ENCODE results near the gene IER5L.

GRCh38 chr9:129199044-129199435, 21.0 kb upstream of the IER5L start:
- no peak for TF ChIP-seq CTCF (tag by site-specific recombination; IDR thresholded peaks at IDR 0.05)
- no peak for TF ChIP-seq GLI2 (tag by site-specific recombination; IDR thresholded peaks at IDR 0.05; ENCODE audit: borderline replicate concordance, low read depth)
- TF ChIP-seq, protein P1, sequence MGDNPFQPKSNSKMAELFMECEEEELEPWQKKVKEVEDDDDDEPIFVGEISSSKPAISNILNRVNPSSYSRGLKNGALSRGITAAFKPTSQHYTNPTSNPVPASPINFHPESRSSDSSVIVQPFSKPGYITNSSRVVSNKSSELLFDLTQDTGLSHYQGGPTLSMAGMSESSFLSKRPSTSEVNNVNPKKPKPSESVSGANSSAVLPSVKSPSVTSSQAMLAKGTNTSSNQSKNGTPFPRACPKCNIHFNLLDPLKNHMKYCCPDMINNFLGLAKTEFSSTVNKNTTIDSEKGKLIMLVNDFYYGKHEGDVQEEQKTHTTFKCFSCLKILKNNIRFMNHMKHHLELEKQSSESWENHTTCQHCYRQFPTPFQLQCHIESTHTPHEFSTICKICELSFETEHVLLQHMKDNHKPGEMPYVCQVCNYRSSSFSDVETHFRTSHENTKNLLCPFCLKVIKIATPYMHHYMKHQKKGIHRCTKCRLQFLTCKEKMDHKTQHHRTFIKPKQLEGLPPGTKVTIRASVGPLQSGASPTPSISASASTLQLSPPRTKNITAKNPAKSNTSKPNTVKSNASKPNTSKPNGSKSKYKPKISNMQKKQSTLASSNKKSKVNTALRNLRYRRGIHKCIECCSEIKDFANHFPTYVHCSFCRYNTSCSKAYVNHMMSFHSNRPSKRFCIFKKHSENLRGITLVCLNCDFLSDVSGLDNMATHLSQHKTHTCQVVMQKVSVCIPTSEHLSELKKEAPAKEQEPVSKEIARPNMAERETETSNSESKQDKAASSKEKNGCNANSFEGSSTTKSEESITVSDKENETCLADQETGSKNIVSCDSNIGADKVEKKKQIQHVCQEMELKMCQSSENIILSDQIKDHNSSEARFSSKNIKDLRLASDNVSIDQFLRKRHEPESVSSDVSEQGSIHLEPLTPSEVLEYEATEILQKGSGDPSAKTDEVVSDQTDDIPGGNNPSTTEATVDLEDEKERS (tag by site-specific recombination; IDR thresholded peaks at IDR 0.05), result no peak
- TF ChIP-seq ZNF677 (tag by site-specific recombination; IDR thresholded peaks at IDR 0.05), result no peak
- no peak for TF ChIP-seq ZNF114 (tag by site-specific recombination; IDR thresholded peaks at IDR 0.05)
- no peak for TF ChIP-seq ZBTB7A (tag by site-specific recombination; IDR thresholded peaks at IDR 0.05; ENCODE audit: low read depth)
- no peak for TF ChIP-seq ZNF10 (tag by site-specific recombination; IDR thresholded peaks at IDR 0.05)
- TF ChIP-seq YY1 (tag by site-specific recombination; IDR thresholded peaks at IDR 0.05), result no peak
- TF ChIP-seq, protein P2, sequence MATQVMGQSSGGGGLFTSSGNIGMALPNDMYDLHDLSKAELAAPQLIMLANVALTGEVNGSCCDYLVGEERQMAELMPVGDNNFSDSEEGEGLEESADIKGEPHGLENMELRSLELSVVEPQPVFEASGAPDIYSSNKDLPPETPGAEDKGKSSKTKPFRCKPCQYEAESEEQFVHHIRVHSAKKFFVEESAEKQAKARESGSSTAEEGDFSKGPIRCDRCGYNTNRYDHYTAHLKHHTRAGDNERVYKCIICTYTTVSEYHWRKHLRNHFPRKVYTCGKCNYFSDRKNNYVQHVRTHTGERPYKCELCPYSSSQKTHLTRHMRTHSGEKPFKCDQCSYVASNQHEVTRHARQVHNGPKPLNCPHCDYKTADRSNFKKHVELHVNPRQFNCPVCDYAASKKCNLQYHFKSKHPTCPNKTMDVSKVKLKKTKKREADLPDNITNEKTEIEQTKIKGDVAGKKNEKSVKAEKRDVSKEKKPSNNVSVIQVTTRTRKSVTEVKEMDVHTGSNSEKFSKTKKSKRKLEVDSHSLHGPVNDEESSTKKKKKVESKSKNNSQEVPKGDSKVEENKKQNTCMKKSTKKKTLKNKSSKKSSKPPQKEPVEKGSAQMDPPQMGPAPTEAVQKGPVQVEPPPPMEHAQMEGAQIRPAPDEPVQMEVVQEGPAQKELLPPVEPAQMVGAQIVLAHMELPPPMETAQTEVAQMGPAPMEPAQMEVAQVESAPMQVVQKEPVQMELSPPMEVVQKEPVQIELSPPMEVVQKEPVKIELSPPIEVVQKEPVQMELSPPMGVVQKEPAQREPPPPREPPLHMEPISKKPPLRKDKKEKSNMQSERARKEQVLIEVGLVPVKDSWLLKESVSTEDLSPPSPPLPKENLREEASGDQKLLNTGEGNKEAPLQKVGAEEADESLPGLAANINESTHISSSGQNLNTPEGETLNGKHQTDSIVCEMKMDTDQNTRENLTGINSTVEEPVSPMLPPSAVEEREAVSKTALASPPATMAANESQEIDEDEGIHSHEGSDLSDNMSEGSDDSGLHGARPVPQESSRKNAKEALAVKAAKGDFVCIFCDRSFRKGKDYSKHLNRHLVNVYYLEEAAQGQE (tag by site-specific recombination; IDR thresholded peaks at IDR 0.05), result no peak
- no peak for TF ChIP-seq ZFP37 (tag by site-specific recombination; IDR thresholded peaks at IDR 0.05)
- no peak for TF ChIP-seq PBX3 (CRISPR knock-in tag; IDR thresholded peaks at IDR 0.05)
- TF ChIP-seq, protein P3, sequence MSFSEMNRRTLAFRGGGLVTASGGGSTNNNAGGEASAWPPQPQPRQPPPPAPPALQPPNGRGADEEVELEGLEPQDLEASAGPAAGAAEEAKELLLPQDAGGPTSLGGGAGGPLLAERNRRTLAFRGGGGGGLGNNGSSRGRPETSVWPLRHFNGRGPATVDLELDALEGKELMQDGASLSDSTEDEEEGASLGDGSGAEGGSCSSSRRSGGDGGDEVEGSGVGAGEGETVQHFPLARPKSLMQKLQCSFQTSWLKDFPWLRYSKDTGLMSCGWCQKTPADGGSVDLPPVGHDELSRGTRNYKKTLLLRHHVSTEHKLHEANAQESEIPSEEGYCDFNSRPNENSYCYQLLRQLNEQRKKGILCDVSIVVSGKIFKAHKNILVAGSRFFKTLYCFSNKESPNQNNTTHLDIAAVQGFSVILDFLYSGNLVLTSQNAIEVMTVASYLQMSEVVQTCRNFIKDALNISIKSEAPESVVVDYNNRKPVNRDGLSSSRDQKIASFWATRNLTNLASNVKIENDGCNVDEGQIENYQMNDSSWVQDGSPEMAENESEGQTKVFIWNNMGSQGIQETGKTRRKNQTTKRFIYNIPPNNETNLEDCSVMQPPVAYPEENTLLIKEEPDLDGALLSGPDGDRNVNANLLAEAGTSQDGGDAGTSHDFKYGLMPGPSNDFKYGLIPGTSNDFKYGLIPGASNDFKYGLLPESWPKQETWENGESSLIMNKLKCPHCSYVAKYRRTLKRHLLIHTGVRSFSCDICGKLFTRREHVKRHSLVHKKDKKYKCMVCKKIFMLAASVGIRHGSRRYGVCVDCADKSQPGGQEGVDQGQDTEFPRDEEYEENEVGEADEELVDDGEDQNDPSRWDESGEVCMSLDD (tag by site-specific recombination; IDR thresholded peaks at IDR 0.05), result no peak
